Liver (tissue), 9 donors: ENCODE results near the gene RPS6KA2. TPM values are rescaled to one million over a fixed set of nuclear protein-coding genes. Genes with fewer than 3 reads are reported as not detected.

Experiments used
- DNase-seq: peaks from one replicate; pipeline ENCODE4 v3.0.0-alpha.2; 2017; ENCODE audit warnings: low spot score
- H3K27ac ChIP-seq, 2 donors: one replicate each; pipeline ENCODE4 v1.7.0; 2013; ENCODE audit warnings: inconsistent platforms in 2 of 2, low read length in 2 of 2, control low read depth in 1 of 2, low read depth in 1 of 2, mild to moderate bottlenecking in 1 of 2
- H3K27me3 ChIP-seq, 4 donors: one replicate each; pipeline versions ENCODE4 v1.6.1 to v1.7.0; 2013; ENCODE audit warnings: low read length in 3 of 4, inconsistent platforms in 1 of 4, mild to moderate bottlenecking in 1 of 4, moderate library complexity in 1 of 4; ENCODE audit not compliant: control insufficient read depth in 4 of 4, insufficient read depth in 4 of 4
- H3K36me3 ChIP-seq, 4 donors: one replicate each; pipeline versions ENCODE4 v1.6.1 to v1.7.0; 2013; ENCODE audit warnings: low read length in 3 of 4, mild to moderate bottlenecking in 3 of 4, low read depth in 1 of 4, moderate library complexity in 1 of 4; ENCODE audit not compliant: control insufficient read depth in 4 of 4, insufficient read depth in 3 of 4
- H3K4me1 ChIP-seq, 4 donors: one replicate each; pipeline versions ENCODE4 v1.6.1 to v1.7.0; 2013; ENCODE audit warnings: low read length in 3 of 4, mild to moderate bottlenecking in 3 of 4, moderate library complexity in 1 of 4; ENCODE audit not compliant: control insufficient read depth in 4 of 4, insufficient read depth in 4 of 4
- H3K4me3 ChIP-seq, 3 donors: one replicate each; pipeline versions ENCODE4 v1.6.1 to v1.7.0; 2013; ENCODE audit warnings: low read length in 3 of 3, control low read depth in 1 of 3, low read depth in 1 of 3, mild to moderate bottlenecking in 1 of 3
- H3K9ac ChIP-seq, 2 donors: one replicate each; pipeline ENCODE4 v1.7.0; 2013; ENCODE audit warnings: low read length in 2 of 2, mild to moderate bottlenecking in 2 of 2, moderate library complexity in 2 of 2, control low read depth in 1 of 2, low read depth in 1 of 2
- H3K9me3 ChIP-seq, 4 donors: one replicate each; pipeline versions ENCODE4 v1.6.1 to v1.7.0; 2013; ENCODE audit warnings: low read length in 3 of 4; ENCODE audit not compliant: control insufficient read depth in 4 of 4
- EGR1 ChIP-seq, 2 donors: IDR thresholded peaks; 2 replicates each; pipeline ENCODE4 v1.6.1; 2016 to 2018; ENCODE audit warnings: antibody characterized with exemption in 2 of 2, low read depth in 2 of 2
- FOXA1 ChIP-seq: IDR thresholded peaks from 2 replicates; pipeline ENCODE4 v1.6.1; 2016; ENCODE audit warnings: antibody characterized with exemption
- FOXA2 ChIP-seq: IDR thresholded peaks from 2 replicates; pipeline ENCODE4 v1.6.1; 2016; ENCODE audit warnings: antibody characterized with exemption
- GABPA ChIP-seq, 2 donors: IDR thresholded peaks in 1 of 2; conservative IDR thresholded peaks in 1 of 2; 2 replicates each; pipeline ENCODE4 v1.6.1; 2016; ENCODE audit warnings: antibody characterized with exemption in 2 of 2, mild to moderate bottlenecking in 1 of 2, moderate library complexity in 1 of 2
- HNF4A ChIP-seq, 2 donors: conservative IDR thresholded peaks; 2 replicates each; pipeline ENCODE4 v1.6.1; 2016; ENCODE audit warnings: antibody characterized with exemption in 2 of 2, mild to moderate bottlenecking in 2 of 2
- HNF4G ChIP-seq: IDR thresholded peaks from 2 replicates; pipeline ENCODE4 v1.6.1; 2016; ENCODE audit warnings: antibody characterized with exemption
- JUND ChIP-seq, 2 donors: IDR thresholded peaks; 2 replicates each; pipeline ENCODE4 v1.6.1; 2016; ENCODE audit warnings: antibody characterized with exemption in 2 of 2
- NR2F2 ChIP-seq: IDR thresholded peaks from 2 replicates; pipeline ENCODE4 v1.6.1; 2016; ENCODE audit warnings: antibody characterized with exemption
- RAD21 ChIP-seq, 2 donors: IDR thresholded peaks; 2 replicates each; pipeline ENCODE4 v1.6.1; 2016; ENCODE audit warnings: antibody characterized with exemption in 2 of 2, mild to moderate bottlenecking in 2 of 2
- RXRA ChIP-seq, 2 donors: IDR thresholded peaks; 2 replicates each; pipeline ENCODE4 v1.6.1; 2017 to 2018; ENCODE audit warnings: antibody characterized with exemption in 2 of 2, mild to moderate bottlenecking in 1 of 2
- SP1 ChIP-seq: IDR thresholded peaks from 2 replicates; pipeline ENCODE4 v1.6.1; 2018; ENCODE audit warnings: antibody characterized with exemption, mild to moderate bottlenecking
- TAF1 ChIP-seq: conservative IDR thresholded peaks from 2 replicates; pipeline ENCODE4 v1.6.1; 2016; ENCODE audit warnings: antibody characterized with exemption, mild to moderate bottlenecking
- YY1 ChIP-seq: IDR thresholded peaks from 2 replicates; pipeline ENCODE4 v1.6.1; 2016; ENCODE audit warnings: antibody characterized with exemption, mild to moderate bottlenecking
- ZBTB33 ChIP-seq: IDR thresholded peaks from 2 replicates; pipeline ENCODE4 v1.6.1; 2016; ENCODE audit warnings: antibody characterized with exemption
- WGBS: extraction: QIAGEN DNeasy Blood & Tissue Kit; methylation state at CpG from one replicate; pipeline ENCODE4 v1.1.7; 2013; 5-methylcytosine and 5-hydroxymethylcytosine counted together
- polyA plus RNA-seq, 2 donors: library from polyadenylated mRNA; stranded (reverse) in 1 of 2; unstranded in 1 of 2; fragments of 200-250 nt in 1 of 2; fragments of >200 nt in 1 of 2; fragmentation: Nextera tagmentation in 1 of 2; extraction: Ambion mirVana in 1 of 2; gene quantifications; one replicate each; pipeline versions ENCODE4 v1.2.1 to v1.2.3, GENCODE V29; 2013 to 2015
- total RNA-seq, 2 donors: library from RNA; depleted of rRNA; stranded (reverse); fragments of >200 nt; gene quantifications; one replicate each; pipeline ENCODE4 v1.2.3, GENCODE V29; 2014
- TF ChIP-seq, protein P1 (sequence below): IDR thresholded peaks from 2 replicates; pipeline ENCODE4 v1.6.1; 2016; ENCODE audit warnings: antibody characterized with exemption, mild to moderate bottlenecking
- TF ChIP-seq, protein P2 (sequence below): fragments of 150-350 bp; IDR thresholded peaks from 2 replicates; pipeline ENCODE4 v1.5.1; 2017; ENCODE audit warnings: improper control_type of control experiment, low read depth, low read length; ENCODE audit not compliant: missing input control
- TF ChIP-seq, protein P3 (sequence below): IDR thresholded peaks from 2 replicates; pipeline ENCODE4 v1.6.1; 2016; ENCODE audit warnings: antibody characterized with exemption
- TF ChIP-seq, protein P4 (sequence below): IDR thresholded peaks from 2 replicates; pipeline ENCODE4 v1.6.1; 2016; ENCODE audit warnings: antibody characterized with exemption
- donor health status: healthy.
- donor health status: healthy.
- donor health status: healthy.
- donor health status: healthy.
- donor health status: healthy.

RPS6KA2 gene
- total and polyA plus RNA-seq, 4 donors = 2.5 to 9.0 (median 5.0) TPM

GRCh38 chr6:166512567-166512966 is 114.5 kb downstream of the RPS6KA2 start (continued):
- TF ChIP-seq HNF4A (conservative IDR thresholded peaks at IDR 0.05) (no peak), HNF4G (no peak)
- TF ChIP-seq, protein P1, sequence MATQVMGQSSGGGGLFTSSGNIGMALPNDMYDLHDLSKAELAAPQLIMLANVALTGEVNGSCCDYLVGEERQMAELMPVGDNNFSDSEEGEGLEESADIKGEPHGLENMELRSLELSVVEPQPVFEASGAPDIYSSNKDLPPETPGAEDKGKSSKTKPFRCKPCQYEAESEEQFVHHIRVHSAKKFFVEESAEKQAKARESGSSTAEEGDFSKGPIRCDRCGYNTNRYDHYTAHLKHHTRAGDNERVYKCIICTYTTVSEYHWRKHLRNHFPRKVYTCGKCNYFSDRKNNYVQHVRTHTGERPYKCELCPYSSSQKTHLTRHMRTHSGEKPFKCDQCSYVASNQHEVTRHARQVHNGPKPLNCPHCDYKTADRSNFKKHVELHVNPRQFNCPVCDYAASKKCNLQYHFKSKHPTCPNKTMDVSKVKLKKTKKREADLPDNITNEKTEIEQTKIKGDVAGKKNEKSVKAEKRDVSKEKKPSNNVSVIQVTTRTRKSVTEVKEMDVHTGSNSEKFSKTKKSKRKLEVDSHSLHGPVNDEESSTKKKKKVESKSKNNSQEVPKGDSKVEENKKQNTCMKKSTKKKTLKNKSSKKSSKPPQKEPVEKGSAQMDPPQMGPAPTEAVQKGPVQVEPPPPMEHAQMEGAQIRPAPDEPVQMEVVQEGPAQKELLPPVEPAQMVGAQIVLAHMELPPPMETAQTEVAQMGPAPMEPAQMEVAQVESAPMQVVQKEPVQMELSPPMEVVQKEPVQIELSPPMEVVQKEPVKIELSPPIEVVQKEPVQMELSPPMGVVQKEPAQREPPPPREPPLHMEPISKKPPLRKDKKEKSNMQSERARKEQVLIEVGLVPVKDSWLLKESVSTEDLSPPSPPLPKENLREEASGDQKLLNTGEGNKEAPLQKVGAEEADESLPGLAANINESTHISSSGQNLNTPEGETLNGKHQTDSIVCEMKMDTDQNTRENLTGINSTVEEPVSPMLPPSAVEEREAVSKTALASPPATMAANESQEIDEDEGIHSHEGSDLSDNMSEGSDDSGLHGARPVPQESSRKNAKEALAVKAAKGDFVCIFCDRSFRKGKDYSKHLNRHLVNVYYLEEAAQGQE = no peak

GRCh38 chr6:166511316-166511715 is 115.7 kb downstream of the RPS6KA2 start:
- no peak overlapping the region for H3K27ac ChIP-seq
- no peak for TF ChIP-seq HNF4G
- no peak for TF ChIP-seq YY1
- no peak for TF ChIP-seq FOXA2
- no peak for TF ChIP-seq TAF1
- no peak for TF ChIP-seq SP1
- TF ChIP-seq GABPA (IDR thresholded peaks at IDR 0.05 in 1 of 2, conservative IDR thresholded peaks at IDR 0.05 in 1 of 2) = no peak
- no peak for TF ChIP-seq JUND (IDR thresholded peaks at IDR 0.05)
- no peak for TF ChIP-seq RAD21 (IDR thresholded peaks at IDR 0.05)
- no peak for TF ChIP-seq EGR1 (IDR thresholded peaks at IDR 0.05; ENCODE audit: low read depth in 2 of 2)
- no peak for TF ChIP-seq FOXA1
- no peak for DNase-seq
- H3K4me1 ChIP-seq = no peaks in the 10 kb centered on the region
- H3K9me3 ChIP-seq = no peaks in the 10 kb centered on the region
- H3K36me3 ChIP-seq = peaks cover 0 to 6% (median 2%) of the 10 kb centered on the region in 4 donors
- no peaks in the 10 kb centered on the region for H3K27me3 ChIP-seq
- 96% methylated on average over 2 of the region's 2 CpGs for WGBS
- no peak overlapping the region for H3K4me3 ChIP-seq
- no peak overlapping the region for H3K9ac ChIP-seq

DNA sequence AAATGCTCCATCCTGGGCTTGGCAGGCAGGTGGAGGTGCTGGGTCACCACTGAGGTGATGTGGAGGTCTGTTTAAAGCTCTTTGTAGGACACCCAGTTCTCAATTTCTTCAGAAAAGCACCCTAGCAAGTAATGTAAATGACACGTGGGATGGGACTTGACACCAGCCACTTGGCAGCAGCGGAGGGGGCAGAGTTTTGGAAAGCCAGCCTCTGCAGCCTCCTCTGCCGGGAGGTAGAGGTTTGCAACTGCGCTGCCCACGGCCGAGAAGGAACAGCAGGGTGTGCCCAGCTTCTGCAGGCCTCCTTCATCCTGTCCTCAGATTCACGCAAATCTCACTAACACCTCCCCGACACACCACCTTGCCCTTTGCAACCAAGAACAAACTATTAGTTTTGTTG is 117.9 kb downstream of the RPS6KA2 start:
- no peak for TF ChIP-seq NR2F2
- TF ChIP-seq RAD21 (IDR thresholded peaks at IDR 0.05) = no peak
- no peak for TF ChIP-seq GABPA (IDR thresholded peaks at IDR 0.05 in 1 of 2, conservative IDR thresholded peaks at IDR 0.05 in 1 of 2)
- no peak for TF ChIP-seq ZBTB33
- TF ChIP-seq SP1 = no peak
- no peak for TF ChIP-seq FOXA2
- TF ChIP-seq RXRA (IDR thresholded peaks at IDR 0.05) = no peak
- TF ChIP-seq YY1 = no peak
- TF ChIP-seq, protein P2, sequence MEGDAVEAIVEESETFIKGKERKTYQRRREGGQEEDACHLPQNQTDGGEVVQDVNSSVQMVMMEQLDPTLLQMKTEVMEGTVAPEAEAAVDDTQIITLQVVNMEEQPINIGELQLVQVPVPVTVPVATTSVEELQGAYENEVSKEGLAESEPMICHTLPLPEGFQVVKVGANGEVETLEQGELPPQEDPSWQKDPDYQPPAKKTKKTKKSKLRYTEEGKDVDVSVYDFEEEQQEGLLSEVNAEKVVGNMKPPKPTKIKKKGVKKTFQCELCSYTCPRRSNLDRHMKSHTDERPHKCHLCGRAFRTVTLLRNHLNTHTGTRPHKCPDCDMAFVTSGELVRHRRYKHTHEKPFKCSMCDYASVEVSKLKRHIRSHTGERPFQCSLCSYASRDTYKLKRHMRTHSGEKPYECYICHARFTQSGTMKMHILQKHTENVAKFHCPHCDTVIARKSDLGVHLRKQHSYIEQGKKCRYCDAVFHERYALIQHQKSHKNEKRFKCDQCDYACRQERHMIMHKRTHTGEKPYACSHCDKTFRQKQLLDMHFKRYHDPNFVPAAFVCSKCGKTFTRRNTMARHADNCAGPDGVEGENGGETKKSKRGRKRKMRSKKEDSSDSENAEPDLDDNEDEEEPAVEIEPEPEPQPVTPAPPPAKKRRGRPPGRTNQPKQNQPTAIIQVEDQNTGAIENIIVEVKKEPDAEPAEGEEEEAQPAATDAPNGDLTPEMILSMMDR = no peak
- TF ChIP-seq, protein P3, sequence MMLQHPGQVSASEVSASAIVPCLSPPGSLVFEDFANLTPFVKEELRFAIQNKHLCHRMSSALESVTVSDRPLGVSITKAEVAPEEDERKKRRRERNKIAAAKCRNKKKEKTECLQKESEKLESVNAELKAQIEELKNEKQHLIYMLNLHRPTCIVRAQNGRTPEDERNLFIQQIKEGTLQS = no peak
- TF ChIP-seq, protein P4, sequence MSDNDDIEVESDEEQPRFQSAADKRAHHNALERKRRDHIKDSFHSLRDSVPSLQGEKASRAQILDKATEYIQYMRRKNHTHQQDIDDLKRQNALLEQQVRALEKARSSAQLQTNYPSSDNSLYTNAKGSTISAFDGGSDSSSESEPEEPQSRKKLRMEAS = no peak
- no peak for TF ChIP-seq HNF4G
- TF ChIP-seq TAF1 = no peak
- no peak for TF ChIP-seq FOXA1
- no peak for TF ChIP-seq EGR1 (IDR thresholded peaks at IDR 0.05; ENCODE audit: low read depth in 2 of 2)
- no peak for TF ChIP-seq JUND (IDR thresholded peaks at IDR 0.05)
- no peak for TF ChIP-seq HNF4A (conservative IDR thresholded peaks at IDR 0.05)
- TF ChIP-seq, protein P1 = no peak
- DNase-seq = no peak
- Histone ChIP-seq H3K4me3 (no peak overlapping the region), H3K27me3 (no peaks in the 10 kb centered on the region), H3K9ac (no peak overlapping the region), H3K36me3 (peaks cover 0 to 6% (median 3%) of the 10 kb centered on the region in 4 donors), H3K4me1 (no peaks in the 10 kb centered on the region), H3K9me3 (no peaks in the 10 kb centered on the region), H3K27ac (no peak overlapping the region)
- 94% methylated on average over 8 of the region's 8 CpGs for WGBS
